ENCODE results near the gene SDCBP2. TPM values are rescaled to one million over a fixed set of nuclear protein-coding genes. Genes with fewer than 3 reads are reported as not detected.

The SDCBP2 gene
- total and polyA plus RNA-seq, 2 of the 4 experiments (the other 2 are of a cell fraction) = 0.54 to 1.3 TPM

- ATAC-seq (ENCODE audit: low read depth) (no peak), DNase-seq (no peak)
- BruUV-seq (replicated peaks) = no TSS peak
- no peak overlapping the region for H3K9ac ChIP-seq (ENCODE audit: low read depth, low read length)
- H2AK9ac ChIP-seq (replicated peaks; ENCODE audit: low read depth, low read length, poor library complexity) = no peak overlapping the region
- no peak overlapping the region for H2BK15ac ChIP-seq (ENCODE audit: low read depth, low read length)
- H3K14ac ChIP-seq (replicated peaks; ENCODE audit: low read depth, low read length) = no peak overlapping the region
- no peak overlapping the region for H2AK5ac ChIP-seq (ENCODE audit: low read depth, low read length)
- no peak overlapping the region for H3K23ac ChIP-seq (ENCODE audit: low read depth, low read length)
- no peak overlapping the region for H4K5ac ChIP-seq (ENCODE audit: low read depth, low read length)
- TF ChIP-seq, protein P1, sequence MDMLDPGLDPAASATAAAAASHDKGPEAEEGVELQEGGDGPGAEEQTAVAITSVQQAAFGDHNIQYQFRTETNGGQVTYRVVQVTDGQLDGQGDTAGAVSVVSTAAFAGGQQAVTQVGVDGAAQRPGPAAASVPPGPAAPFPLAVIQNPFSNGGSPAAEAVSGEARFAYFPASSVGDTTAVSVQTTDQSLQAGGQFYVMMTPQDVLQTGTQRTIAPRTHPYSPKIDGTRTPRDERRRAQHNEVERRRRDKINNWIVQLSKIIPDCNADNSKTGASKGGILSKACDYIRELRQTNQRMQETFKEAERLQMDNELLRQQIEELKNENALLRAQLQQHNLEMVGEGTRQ (IDR thresholded peaks at IDR 0.05; ENCODE audit: low read depth, low read length) = no peak
- TF ChIP-seq ELK1 (IDR thresholded peaks at IDR 0.05; ENCODE audit: borderline replicate concordance, low read depth, low read length) (no peak), CEBPB (IDR thresholded peaks at IDR 0.05; ENCODE audit: low read depth, low read length) (no peak), RFX5 (IDR thresholded peaks at IDR 0.05; ENCODE audit: low read depth, low read length) (no peak), MAZ (IDR thresholded peaks at IDR 0.05; ENCODE audit: borderline replicate concordance, low read depth, low read length) (no peak), BHLHE40 (IDR thresholded peaks at IDR 0.05; ENCODE audit: low read depth, low read length) (no peak), RCOR1 (IDR thresholded peaks at IDR 0.05; ENCODE audit: insufficient replicate concordance, low read length) (no peak), MAFK (IDR thresholded peaks at IDR 0.05; ENCODE audit: low read depth, low read length) (no peak)
- H2BK120ac ChIP-seq (ENCODE audit: low read depth, low read length) = no peak overlapping the region
- POLR2A ChIA-PET (ENCODE audit: unreplicated experiment) = no interaction called here
- no peak overlapping the region for H2BK5ac ChIP-seq (ENCODE audit: low read depth, low read length, poor library complexity, severe bottlenecking)
- CTCF ChIA-PET = no interaction called here
- H2AFZ ChIP-seq (replicated peaks; ENCODE audit: low read length, poor library complexity) = no peak overlapping the region
- H3K18ac ChIP-seq (ENCODE audit: low read depth, low read length) = no peak overlapping the region
- in situ Hi-C loops (cut with MboI; ENCODE audit: low sequenced_read_pairs) (no loop called here), dilution Hi-C loops (cut with HindIII; ENCODE audit: low sequenced_read_pairs, unreplicated experiment) (no loop called here), intact Hi-C loops (cut with micrococcal nuclease) (no loop called here)
- peaks cover 48 to 54% of the 10 kb centered on the region in 2 experiments for H3K79me1 ChIP-seq (ENCODE audit: low read depth in 1 of 2, low read length in 2 of 2)
- H3K4me1 ChIP-seq (ENCODE audit: control insufficient read depth, insufficient read depth, low read length) = peaks cover 7% of the 10 kb centered on the region
- H3K27me3 ChIP-seq (ENCODE audit: control insufficient read depth, insufficient read depth, low read length) = no peaks in the 10 kb centered on the region
- H4K8ac ChIP-seq (ENCODE audit: low read depth in 2 of 2, low read length in 2 of 2) = no peak overlapping the region
- no peak overlapping the region for H3K4me2 ChIP-seq (ENCODE audit: low read depth, low read length)
- 80% methylated on average over 1 of the region's 2 CpGs; no CpG with 5 or more reads in 1 of the 2 experiments for WGBS, 2 experiments (ENCODE audit: extremely low coverage in 2 of 2, insufficient read length in 1 of 2)
- H3K9me3 ChIP-seq (ENCODE audit: control insufficient read depth, insufficient read depth, low read length) = no peaks in the 10 kb centered on the region
- peaks cover 21% of the 10 kb centered on the region for H3K9me1 ChIP-seq (ENCODE audit: insufficient read depth, low read length)
- no peak overlapping the region for H2BK20ac ChIP-seq (ENCODE audit: low read depth, low read length)
- no peak overlapping the region for H4K91ac ChIP-seq (ENCODE audit: insufficient read depth, low read depth, low read length)
- no peak overlapping the region for H3K27ac ChIP-seq (ENCODE audit: insufficient read depth, low read length)
- H3K56ac ChIP-seq (ENCODE audit: extremely low read depth, insufficient read depth, low read length) = no peak overlapping the region
- H3K36me3 ChIP-seq (ENCODE audit: control insufficient read depth, insufficient read depth, low read length) = peaks cover 23% of the 10 kb centered on the region
- no peak overlapping the region for H3K4ac ChIP-seq (ENCODE audit: low read depth, low read length)
- H3K4me3 ChIP-seq (ENCODE audit: insufficient read depth, low read depth, low read length) = no peak overlapping the region
- H4K20me1 ChIP-seq (ENCODE audit: insufficient read depth, low read length) = peaks cover 16% of the 10 kb centered on the region
Observed at GRCh38 chr20:1364106-1364505, 35.2 kb upstream of the SDCBP2 start.

Measured in IMR-90 (cell line).